Spleen (tissue), 11 donors: ENCODE measurements around the gene ABCG1. TPM values are rescaled to one million over a fixed set of nuclear protein-coding genes. Genes with fewer than 3 reads are reported as not detected.

Experiments
- DNase-seq: peaks from one replicate; pipeline ENCODE4 v3.0.0-alpha.2; 2020
- H3K27ac ChIP-seq, 8 donors: fragments of 200-600 bp; sonication (generic) in 7 of 8; 1 replicate in 4 of 8; 2 replicates in 4 of 8; pipeline versions ENCODE4 v1.5.0 to v1.8.0; 2016 to 2021; ENCODE audit warnings: inconsistent platforms in 4 of 8, mild to moderate bottlenecking in 4 of 8, moderate library complexity in 1 of 8
- H3K27me3 ChIP-seq, 7 donors: fragments of 200-600 bp; sonication (generic) in 6 of 7; replicated peaks in 1 of 7; 1 replicate in 4 of 7; 2 replicates in 3 of 7; pipeline versions ENCODE4 v1.5.0 to v1.8.0; 2016 to 2021; ENCODE audit warnings: inconsistent platforms in 3 of 7, mild to moderate bottlenecking in 1 of 7
- H3K36me3 ChIP-seq, 6 donors: fragments of 200-600 bp; sonication (generic) in 5 of 6; 1 replicate in 4 of 6; 2 replicates in 2 of 6; pipeline versions ENCODE4 v1.5.0 to v1.8.0; 2016 to 2021; ENCODE audit warnings: inconsistent platforms in 2 of 6
- H3K4me1 ChIP-seq, 6 donors: fragments of 200-600 bp; sonication (generic) in 5 of 6; 1 replicate in 3 of 6; 2 replicates in 3 of 6; pipeline versions ENCODE4 v1.5.0 to v1.8.0; 2016 to 2021; ENCODE audit warnings: inconsistent platforms in 3 of 6
- H3K4me3 ChIP-seq, 8 donors: fragments of 200-600 bp; sonication (generic) in 7 of 8; 1 replicate in 4 of 8; 2 replicates in 4 of 8; pipeline versions ENCODE4 v1.5.0 to v1.8.0; 2016 to 2021; ENCODE audit warnings: inconsistent platforms in 4 of 8, mild to moderate bottlenecking in 4 of 8, moderate library complexity in 2 of 8
- H3K9me3 ChIP-seq, 8 donors: fragments of 200-600 bp; sonication (generic) in 7 of 8; 1 replicate in 4 of 8; 2 replicates in 4 of 8; pipeline versions ENCODE4 v1.5.0 to v1.8.0; 2016 to 2021; ENCODE audit warnings: inconsistent platforms in 4 of 8
- CTCF ChIP-seq, 11 experiments: fragments of 200-600 bp in 7 of 11; fragments of 450-650 bp in 4 of 11; sonication (generic) in 4 of 11; IDR thresholded peaks in 8 of 11; conservative IDR thresholded peaks in 3 of 11; 1 replicate in 7 of 11; 2 replicates in 4 of 11; pipeline versions ENCODE4 v1.4.0 to v1.8.0; 2016 to 2021; ENCODE audit warnings: antibody characterized with exemption in 11 of 11, inconsistent platforms in 4 of 11, mild to moderate bottlenecking in 1 of 11
- POLR2A ChIP-seq, 3 donors: fragments of 450-650 bp; IDR thresholded peaks; one replicate each; pipeline ENCODE4 v1.5.1; 2017; ENCODE audit warnings: antibody characterized with exemption in 3 of 3, mild to moderate bottlenecking in 1 of 3
- POLR2AphosphoS5 ChIP-seq, 3 donors: sonication (generic); formaldehyde crosslinking; IDR thresholded peaks; one replicate each; pipeline ENCODE4 v1.5.1; 2017; ENCODE audit warnings: antibody characterized with exemption in 3 of 3
- WGBS, 5 donors: extraction: QIAGEN DNeasy Blood & Tissue Kit in 3 of 5; methylation state at CpG; one replicate each; pipeline versions ENCODE4 v1.1.5 to v1.1.7; 2013 to 2018; 5-methylcytosine and 5-hydroxymethylcytosine counted together
- intact Hi-C: fragments of 100-400 bp; cut with DNase I; formaldehyde crosslinking; loops from one replicate; pipeline ENCODE4 v1.15.0; 2023; ENCODE audit warnings: low total_unique reads
- polyA plus RNA-seq, 3 donors: library from polyadenylated mRNA; stranded (reverse); fragments of 200-250 nt; gene quantifications; one replicate each; pipeline ENCODE4 v1.2.1, GENCODE V29; 2013
- total RNA-seq, 7 donors: library from RNA; depleted of rRNA in 3 of 7; stranded (reverse); fragments of >200 nt in 3 of 7; fragmentation: NEBNext Ultra II Directional in 4 of 7; extraction: Animal tissue kit (Norgen Biotek cat#: 25700) in 4 of 7; gene quantifications; one replicate each; pipeline versions ENCODE4 v1.1.0 to v1.2.1, GENCODE V29; 2016 to 2021
- donor health status: healthy with polysubstance abuse.
- donor health status: DM: no; HTN: no; CAD: no; lungs with moderate emphysema.
- donor health status: DM: no; HTN: no; CAD: no.
- donor health status: Bipolar disorder and iron deficiency.
- donor health status: healthy.
- donor health status: DM: no; HTN: no; CAD: no.
- donor health status: DM: yes; HTN: yes; CAD: no.

The ABCG1 gene
- total and polyA plus RNA-seq, 10 donors: 14.6 to 143 (median 96.7) TPM

GRCh38 chr21:42313501-42313969 is 94.6 kb downstream of the ABCG1 start:
- DNase-seq: no peak
- Histone ChIP-seq H3K9me3 (no peaks in the 10 kb centered on the region), H3K4me3 (peak overlapping the region in 3 of 8 donors; percentile 19 to 52 (median 31)), H3K4me1 (peaks cover 9 to 74% (median 40%) of the 10 kb centered on the region in 6 donors), H3K36me3 (no peaks in the 10 kb centered on the region), H3K27me3 (peaks cover 0 to 35% (median 6%) of the 10 kb centered on the region in 7 donors), H3K27ac (peak overlapping the region in 6 of 8 donors; percentile 20 to 73 (median 64))
- 45 to 72% (median 65%) methylated on average over 12 to 13 of the region's 13 CpGs for WGBS, 5 donors
- intact Hi-C loops: no loop called here
- TF ChIP-seq POLR2AphosphoS5 (IDR thresholded peaks at IDR 0.05): peak; percentile 38 to 75 (median 45)
- TF ChIP-seq CTCF (IDR thresholded peaks at IDR 0.05 in 8 of 11, conservative IDR thresholded peaks at IDR 0.05 in 3 of 11): no peak

- intact Hi-C loops: no loop called here
- H3K4me3 ChIP-seq: peak overlapping the region in 2 of 8 donors; percentile 22 to 52
- peak overlapping the region in 5 of 8 donors; percentile 38 to 73 (median 65) for H3K27ac ChIP-seq
- no peaks in the 10 kb centered on the region for H3K9me3 ChIP-seq
- DNase-seq: no peak
- WGBS, 5 donors: 83 to 90% (median 87%) methylated on average over 6 of the region's 6 CpGs
- H3K27me3 ChIP-seq: peaks cover 0 to 23% (median 0%) of the 10 kb centered on the region in 7 donors
- peaks cover 13 to 75% (median 42%) of the 10 kb centered on the region in 6 donors for H3K4me1 ChIP-seq
- no peaks in the 10 kb centered on the region for H3K36me3 ChIP-seq
- TF ChIP-seq POLR2AphosphoS5 (IDR thresholded peaks at IDR 0.05) (no peak), POLR2A (IDR thresholded peaks at IDR 0.05) (no peak), CTCF (IDR thresholded peaks at IDR 0.05 in 8 of 11, conservative IDR thresholded peaks at IDR 0.05 in 3 of 11) (no peak)
Observed at GRCh38 chr21:42314616-42315295, 95.8 kb downstream of the ABCG1 start.

GRCh38 chr21:42315296-42315891 is 96.5 kb downstream of the ABCG1 start, which contains the start of gene TFF3:
TFF3 (minus strand) TSS chr21:42315409; CDS start chr21:42315374, 35 bp downstream.
- TF ChIP-seq POLR2AphosphoS5 (IDR thresholded peaks at IDR 0.05): peak; percentile 48 to 81 (median 79)
- no peak for TF ChIP-seq POLR2A (IDR thresholded peaks at IDR 0.05)
- Histone ChIP-seq H3K4me3 (peak within 1 kb of the TSS in 2 of 8 donors; percentile 22 to 52), H3K36me3 (no peaks in the 10 kb centered on the region), H3K9me3 (no peaks in the 10 kb centered on the region), H3K27me3 (peaks cover 0 to 19% (median 0%) of the 10 kb centered on the region in 7 donors), H3K4me1 (peaks cover 10 to 75% (median 42%) of the 10 kb centered on the region in 6 donors), H3K27ac (peak within 1 kb of the TSS in 5 of 8 donors; percentile 38 to 73 (median 65))
- intact Hi-C loops: no loop called here
- peak; percentile 79 for DNase-seq
- 71 to 91% (median 79%) methylated on average over 14 to 15 of the region's 15 CpGs for WGBS, 5 donors

- intact Hi-C loops: no loop called here
- H3K9me3 ChIP-seq: no peaks in the 10 kb centered on the region
- no peak overlapping the region for H3K4me3 ChIP-seq
- TF ChIP-seq CTCF (IDR thresholded peaks at IDR 0.05 in 8 of 11, conservative IDR thresholded peaks at IDR 0.05 in 3 of 11) (no peak), POLR2AphosphoS5 (IDR thresholded peaks at IDR 0.05) (peak in 1 of 3 donors; percentile 33)
- WGBS, 5 donors: 82 to 94% (median 86%) methylated on average over 11 to 16 of the region's 16 CpGs
- no peak overlapping the region for H3K27ac ChIP-seq
- H3K4me1 ChIP-seq: peaks cover 10 to 65% (median 37%) of the 10 kb centered on the region in 6 donors
- H3K36me3 ChIP-seq: no peaks in the 10 kb centered on the region
- peaks cover 0 to 19% (median 0%) of the 10 kb centered on the region in 7 donors for H3K27me3 ChIP-seq
- peak; percentile 68 for DNase-seq
Observed at GRCh38 chr21:42316891-42317290, 98.0 kb downstream of the ABCG1 start.
